ENCODE data around the gene FAM124A. TPM values are rescaled to one million over a fixed set of nuclear protein-coding genes. Genes with fewer than 3 reads are reported as not detected.

Gene FAM124A
- total RNA-seq, 6 experiments from 2014 or later: not detected

DNA sequence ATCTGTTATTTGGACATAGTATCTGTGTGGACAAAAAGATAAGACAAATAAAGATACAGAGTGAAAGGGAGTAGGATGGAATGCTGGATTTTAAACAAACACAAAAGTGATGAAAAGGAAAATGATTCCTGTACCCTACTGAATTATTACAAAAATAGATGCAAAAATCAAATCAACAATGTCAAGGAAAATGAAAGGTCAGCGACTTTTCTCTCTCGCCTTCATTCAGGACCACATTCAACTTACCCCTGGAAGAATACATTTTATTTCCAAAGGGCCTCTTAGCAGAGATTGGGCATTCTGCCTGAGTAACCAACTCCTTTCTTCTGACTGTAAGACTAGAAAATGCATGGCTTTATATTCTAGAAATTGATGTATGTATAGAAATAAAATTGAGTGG lies 28.8 kb upstream of the FAM124A start:
- TF ChIP-seq, protein P1, sequence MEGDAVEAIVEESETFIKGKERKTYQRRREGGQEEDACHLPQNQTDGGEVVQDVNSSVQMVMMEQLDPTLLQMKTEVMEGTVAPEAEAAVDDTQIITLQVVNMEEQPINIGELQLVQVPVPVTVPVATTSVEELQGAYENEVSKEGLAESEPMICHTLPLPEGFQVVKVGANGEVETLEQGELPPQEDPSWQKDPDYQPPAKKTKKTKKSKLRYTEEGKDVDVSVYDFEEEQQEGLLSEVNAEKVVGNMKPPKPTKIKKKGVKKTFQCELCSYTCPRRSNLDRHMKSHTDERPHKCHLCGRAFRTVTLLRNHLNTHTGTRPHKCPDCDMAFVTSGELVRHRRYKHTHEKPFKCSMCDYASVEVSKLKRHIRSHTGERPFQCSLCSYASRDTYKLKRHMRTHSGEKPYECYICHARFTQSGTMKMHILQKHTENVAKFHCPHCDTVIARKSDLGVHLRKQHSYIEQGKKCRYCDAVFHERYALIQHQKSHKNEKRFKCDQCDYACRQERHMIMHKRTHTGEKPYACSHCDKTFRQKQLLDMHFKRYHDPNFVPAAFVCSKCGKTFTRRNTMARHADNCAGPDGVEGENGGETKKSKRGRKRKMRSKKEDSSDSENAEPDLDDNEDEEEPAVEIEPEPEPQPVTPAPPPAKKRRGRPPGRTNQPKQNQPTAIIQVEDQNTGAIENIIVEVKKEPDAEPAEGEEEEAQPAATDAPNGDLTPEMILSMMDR (IDR thresholded peaks at IDR 0.05): no peak
- H3K9me3 Mint-ChIP-seq: no peaks in the 10 kb centered on the region
- no peaks in the 10 kb centered on the region for H3K36me3 Mint-ChIP-seq (ENCODE audit: low read depth)
- H3K4me1 Mint-ChIP-seq (ENCODE audit: low read depth): no peaks in the 10 kb centered on the region
- no peak overlapping the region for H3K4me3 Mint-ChIP-seq
- no peak overlapping the region for H3K27ac Mint-ChIP-seq
- DNase-seq: no peak
- H3K27me3 Mint-ChIP-seq (ENCODE audit: insufficient read depth): peaks cover 24% of the 10 kb centered on the region

DNA sequence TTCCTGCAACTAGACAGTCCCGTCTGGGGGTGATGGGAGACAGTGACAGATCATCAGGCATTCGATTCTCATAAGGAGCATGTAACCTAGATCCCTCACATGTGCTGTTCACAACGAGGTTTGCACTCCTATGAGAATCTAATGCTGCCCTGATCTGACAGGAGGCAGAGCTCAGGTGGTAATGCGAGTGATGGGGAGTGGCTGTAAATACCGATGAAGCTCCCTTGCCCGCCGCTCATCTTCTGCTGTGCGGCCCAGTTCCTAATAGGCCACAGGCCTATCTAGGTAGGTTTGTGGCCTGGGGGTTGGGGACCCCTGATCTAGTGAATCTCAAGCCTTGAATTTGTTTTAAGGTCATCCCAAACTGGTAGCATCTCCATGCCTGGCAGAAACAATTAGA lies 27.3 kb upstream of the FAM124A start:
- peaks cover 15% of the 10 kb centered on the region for H3K27me3 Mint-ChIP-seq (ENCODE audit: insufficient read depth)
- H3K4me3 Mint-ChIP-seq: no peak overlapping the region
- H3K9me3 Mint-ChIP-seq: peaks cover 5% of the 10 kb centered on the region
- TF ChIP-seq, protein P1 (IDR thresholded peaks at IDR 0.05): no peak
- no peak overlapping the region for H3K27ac Mint-ChIP-seq
- H3K36me3 Mint-ChIP-seq (ENCODE audit: low read depth): peaks cover 5% of the 10 kb centered on the region; the same call in 1 of the 2 replicates
- H3K4me1 Mint-ChIP-seq (ENCODE audit: low read depth): no peaks in the 10 kb centered on the region
- no peak for DNase-seq

DNA sequence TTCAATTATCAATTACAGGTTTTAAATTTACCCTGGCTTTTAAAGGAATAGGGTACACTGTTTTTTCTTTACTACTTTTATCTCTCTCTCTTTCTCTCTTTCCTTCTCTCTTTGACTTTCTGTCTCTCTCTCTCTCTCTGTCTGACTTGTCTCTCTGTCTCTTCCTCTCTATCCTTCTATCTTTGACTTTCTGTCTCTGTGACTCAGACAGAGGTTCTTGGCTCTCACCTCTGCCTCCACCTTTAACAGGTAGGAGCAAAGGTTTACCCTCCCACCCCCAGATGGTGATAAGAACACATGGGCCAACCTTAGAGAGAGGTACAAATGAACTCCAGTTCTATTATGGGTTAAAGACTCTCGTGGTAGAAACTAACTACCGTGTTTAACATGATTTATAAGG lies 20.3 kb upstream of the FAM124A start:
- DNase-seq: no peak
- Mint-ChIP-seq H3K4me1 (ENCODE audit: low read depth) (no peaks in the 10 kb centered on the region; the same call in 1 of the 2 replicates), H3K27ac (no peak overlapping the region), H3K27me3 (ENCODE audit: insufficient read depth) (peaks cover 13% of the 10 kb centered on the region), H3K36me3 (ENCODE audit: low read depth) (peaks cover 6% of the 10 kb centered on the region; the same call in 1 of the 2 replicates), H3K4me3 (no peak overlapping the region), H3K9me3 (peaks cover 13% of the 10 kb centered on the region)
- TF ChIP-seq, protein P1 (IDR thresholded peaks at IDR 0.05): no peak

DNA sequence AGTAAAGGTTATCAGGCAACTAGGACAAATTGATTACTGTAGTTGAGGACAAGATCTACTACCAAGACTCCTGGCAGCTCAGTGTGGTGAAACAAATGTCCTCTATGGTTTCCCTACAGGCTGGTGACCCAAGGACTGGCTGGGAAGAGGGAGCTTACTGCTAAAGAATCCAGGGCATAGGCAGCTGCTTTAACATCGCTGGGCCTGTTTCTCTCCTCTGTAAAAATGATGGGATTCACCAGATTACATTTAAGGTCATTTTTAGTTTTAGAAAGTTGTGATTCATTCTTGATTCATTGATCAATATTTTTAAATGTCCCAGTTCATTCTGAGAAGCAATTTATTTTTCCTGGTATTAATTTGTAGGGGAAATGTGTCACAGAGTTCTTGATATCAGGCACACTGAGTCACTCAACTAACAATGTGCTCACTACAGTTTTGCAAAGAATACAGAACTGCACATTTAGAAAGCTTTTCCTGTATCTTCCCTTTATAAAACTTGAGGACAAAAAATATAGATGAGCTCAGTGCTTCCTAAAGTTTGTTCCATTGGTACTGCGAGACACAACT lies 19.6 kb upstream of the FAM124A start:
- H3K27me3 Mint-ChIP-seq (ENCODE audit: insufficient read depth): peaks cover 16% of the 10 kb centered on the region

DNA sequence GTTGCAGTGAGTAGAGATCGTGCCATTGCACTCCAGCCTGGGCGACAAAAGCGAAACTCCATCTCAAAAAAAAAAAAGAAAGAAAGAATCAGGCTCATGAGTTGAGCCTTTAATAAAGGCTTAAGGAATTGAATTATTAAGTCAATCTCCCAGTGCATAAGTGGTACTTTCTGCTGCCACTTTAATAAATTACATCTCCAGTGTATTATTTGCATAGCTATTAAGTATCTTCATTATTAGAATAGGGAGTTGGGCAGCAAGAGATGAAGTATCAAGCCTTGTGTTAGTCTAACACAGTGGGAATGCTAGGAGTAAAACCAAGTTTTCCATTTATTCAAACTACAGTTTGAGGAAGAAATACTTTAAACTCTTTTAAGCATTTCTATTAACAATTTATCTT lies 15.6 kb upstream of the FAM124A start:
- no peaks in the 10 kb centered on the region; the same call in 1 of the 2 replicates for H3K4me1 Mint-ChIP-seq (ENCODE audit: low read depth)
- H3K27me3 Mint-ChIP-seq (ENCODE audit: insufficient read depth): peaks cover 31% of the 10 kb centered on the region
- TF ChIP-seq, protein P1 (IDR thresholded peaks at IDR 0.05): no peak
- H3K36me3 Mint-ChIP-seq (ENCODE audit: low read depth): no peaks in the 10 kb centered on the region
- no peak for DNase-seq
- H3K9me3 Mint-ChIP-seq: no peaks in the 10 kb centered on the region
- H3K27ac Mint-ChIP-seq: no peak overlapping the region
- no peak overlapping the region for H3K4me3 Mint-ChIP-seq

More for the DNA sequence above, 19.6 kb upstream of the FAM124A start:
- TF ChIP-seq, protein P1 (IDR thresholded peaks at IDR 0.05): no peak
- H3K4me1 Mint-ChIP-seq (ENCODE audit: low read depth): no peaks in the 10 kb centered on the region; the same call in 1 of the 2 replicates
- peaks cover 6% of the 10 kb centered on the region; the same call in 1 of the 2 replicates for H3K36me3 Mint-ChIP-seq (ENCODE audit: low read depth)
- H3K27ac Mint-ChIP-seq: no peak overlapping the region
- peaks cover 13% of the 10 kb centered on the region for H3K9me3 Mint-ChIP-seq
- no peak for DNase-seq
- no peak overlapping the region for H3K4me3 Mint-ChIP-seq

Measured in HFFc6 (cell line).